DOHH2 (cell line): ENCODE results near the gene RASA3.

Source experiments
- H3F3A ChIP-seq: fragments of 200-600 bp; sonication (generic), shearing (Covaris generic); 2 replicates; pipeline ENCODE4 v1.6.0; 2016; ENCODE audit warnings: antibody characterized with exemption, mild to moderate bottlenecking; ENCODE audit not compliant: control insufficient read depth, insufficient read depth
- H3K27ac ChIP-seq: fragments of 200-600 bp; sonication (generic); 2 replicates; pipeline ENCODE4 v1.5.1; 2014; ENCODE audit warnings: low read depth, mild to moderate bottlenecking, low read length, moderate library complexity
- H3K27me3 ChIP-seq: fragments of 200-600 bp; sonication (generic); 2 replicates; pipeline ENCODE4 v1.6.1; 2014; ENCODE audit warnings: mild to moderate bottlenecking, low read length, mixed read lengths; ENCODE audit not compliant: control insufficient read depth
- H3K36me3 ChIP-seq: fragments of 200-600 bp; sonication (generic); 2 replicates; pipeline ENCODE4 v1.6.1; 2014; ENCODE audit warnings: mild to moderate bottlenecking, low read length, moderate library complexity, mixed read lengths; ENCODE audit not compliant: control insufficient read depth
- H3K4me1 ChIP-seq: fragments of 200-600 bp; sonication (generic); 2 replicates; pipeline ENCODE4 v1.6.1; 2014; ENCODE audit warnings: mild to moderate bottlenecking, low read length, mixed read lengths; ENCODE audit not compliant: control insufficient read depth
- H3K4me2 ChIP-seq: fragments of 200-600 bp; sonication (generic); 2 replicates; pipeline ENCODE4 v1.6.0; 2014; ENCODE audit warnings: mild to moderate bottlenecking, low read length, moderate library complexity
- H3K4me3 ChIP-seq: fragments of 200-600 bp; sonication (generic); 2 replicates; pipeline ENCODE4 v1.5.1; 2014; ENCODE audit warnings: mild to moderate bottlenecking, low read length, mixed read lengths
- H3K79me2 ChIP-seq: fragments of 200-600 bp; sonication (generic); 2 replicates; pipeline ENCODE4 v1.6.1; 2014; ENCODE audit warnings: mild to moderate bottlenecking, low read length, mixed read lengths; ENCODE audit not compliant: control insufficient read depth
- H3K9me2 ChIP-seq: fragments of 200-600 bp; sonication (generic); replicated peaks from 2 replicates; pipeline ENCODE4 v1.6.1; 2014; ENCODE audit warnings: mild to moderate bottlenecking, low read length, mixed read lengths; ENCODE audit not compliant: control insufficient read depth
- H3K9me3 ChIP-seq: fragments of 200-600 bp; sonication (generic); 2 replicates; pipeline ENCODE4 v1.6.1; 2014; ENCODE audit warnings: antibody characterized with exemption, low read length, mixed read lengths; ENCODE audit not compliant: control insufficient read depth, insufficient read depth
- H4K20me1 ChIP-seq: fragments of 200-600 bp; sonication (generic); 2 replicates; pipeline ENCODE4 v1.6.0; 2014; ENCODE audit warnings: low read depth, mild to moderate bottlenecking, antibody characterized with exemption, low read length, moderate library complexity; ENCODE audit not compliant: control insufficient read depth, insufficient read depth
- EZH2phosphoT487 ChIP-seq: fragments of 200-600 bp; sonication (generic); IDR thresholded peaks from 2 replicates; pipeline ENCODE4 v1.6.1; 2017; ENCODE audit warnings: borderline replicate concordance, mild to moderate bottlenecking, antibody characterized with exemption, low read length, moderate library complexity, mixed read lengths
- TF ChIP-seq, protein P1 (sequence below): fragments of 200-600 bp; sonication (generic); IDR thresholded peaks from one replicate; pipeline ENCODE4 v1.5.1; 2014; ENCODE audit warnings: antibody characterized with exemption, mild to moderate bottlenecking, low read depth, low read length; ENCODE audit not compliant: poor library complexity, severe bottlenecking

The RASA3 gene

GRCh38 chr13:114088863-114089262 is 43.6 kb downstream of the RASA3 start:
- no peaks in the 10 kb centered on the region for H3K9me2 ChIP-seq
- H3K4me3 ChIP-seq = no peak overlapping the region
- no peaks in the 10 kb centered on the region for H3K27me3 ChIP-seq
- peaks cover 6% of the 10 kb centered on the region for H3K9me3 ChIP-seq
- no peaks in the 10 kb centered on the region for H3K4me1 ChIP-seq
- no peaks in the 10 kb centered on the region for H3K36me3 ChIP-seq
- H3K79me2 ChIP-seq = no peaks in the 10 kb centered on the region
- no peak overlapping the region for H3K27ac ChIP-seq
- no peaks in the 10 kb centered on the region for H3F3A ChIP-seq
- no peak overlapping the region for H3K4me2 ChIP-seq
- H4K20me1 ChIP-seq = no peaks in the 10 kb centered on the region
- TF ChIP-seq, protein P1, sequence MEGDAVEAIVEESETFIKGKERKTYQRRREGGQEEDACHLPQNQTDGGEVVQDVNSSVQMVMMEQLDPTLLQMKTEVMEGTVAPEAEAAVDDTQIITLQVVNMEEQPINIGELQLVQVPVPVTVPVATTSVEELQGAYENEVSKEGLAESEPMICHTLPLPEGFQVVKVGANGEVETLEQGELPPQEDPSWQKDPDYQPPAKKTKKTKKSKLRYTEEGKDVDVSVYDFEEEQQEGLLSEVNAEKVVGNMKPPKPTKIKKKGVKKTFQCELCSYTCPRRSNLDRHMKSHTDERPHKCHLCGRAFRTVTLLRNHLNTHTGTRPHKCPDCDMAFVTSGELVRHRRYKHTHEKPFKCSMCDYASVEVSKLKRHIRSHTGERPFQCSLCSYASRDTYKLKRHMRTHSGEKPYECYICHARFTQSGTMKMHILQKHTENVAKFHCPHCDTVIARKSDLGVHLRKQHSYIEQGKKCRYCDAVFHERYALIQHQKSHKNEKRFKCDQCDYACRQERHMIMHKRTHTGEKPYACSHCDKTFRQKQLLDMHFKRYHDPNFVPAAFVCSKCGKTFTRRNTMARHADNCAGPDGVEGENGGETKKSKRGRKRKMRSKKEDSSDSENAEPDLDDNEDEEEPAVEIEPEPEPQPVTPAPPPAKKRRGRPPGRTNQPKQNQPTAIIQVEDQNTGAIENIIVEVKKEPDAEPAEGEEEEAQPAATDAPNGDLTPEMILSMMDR = no peak
- no peak for TF ChIP-seq EZH2phosphoT487

GRCh38 chr13:114088234-114088633 is 44.2 kb downstream of the RASA3 start:
- Histone ChIP-seq H3K27me3 (no peaks in the 10 kb centered on the region), H3K27ac (no peak overlapping the region), H3K36me3 (no peaks in the 10 kb centered on the region), H3F3A (no peaks in the 10 kb centered on the region), H3K4me2 (no peak overlapping the region), H3K4me1 (no peaks in the 10 kb centered on the region), H3K4me3 (no peak overlapping the region), H3K9me2 (no peaks in the 10 kb centered on the region), H3K79me2 (no peaks in the 10 kb centered on the region), H4K20me1 (no peaks in the 10 kb centered on the region), H3K9me3 (peaks cover 6% of the 10 kb centered on the region)
- TF ChIP-seq EZH2phosphoT487 = no peak

GRCh38 chr13:114087430-114087829 is 45.0 kb downstream of the RASA3 start:
- Histone ChIP-seq H3K4me3 (no peak overlapping the region), H3K9me3 (peaks cover 6% of the 10 kb centered on the region), H4K20me1 (no peaks in the 10 kb centered on the region), H3K36me3 (no peaks in the 10 kb centered on the region), H3F3A (no peaks in the 10 kb centered on the region), H3K79me2 (no peaks in the 10 kb centered on the region), H3K4me2 (no peak overlapping the region), H3K27ac (no peak overlapping the region), H3K4me1 (no peaks in the 10 kb centered on the region), H3K27me3 (no peaks in the 10 kb centered on the region), H3K9me2 (no peaks in the 10 kb centered on the region)
- no peak for TF ChIP-seq EZH2phosphoT487
- TF ChIP-seq, protein P1 = no peak

- Histone ChIP-seq H3K4me3 (no peak overlapping the region), H3K9me2 (no peaks in the 10 kb centered on the region), H3K79me2 (no peaks in the 10 kb centered on the region), H3K27me3 (no peaks in the 10 kb centered on the region), H3K4me2 (no peak overlapping the region), H3K4me1 (no peaks in the 10 kb centered on the region), H3K36me3 (no peaks in the 10 kb centered on the region), H3K9me3 (no peaks in the 10 kb centered on the region), H3F3A (no peaks in the 10 kb centered on the region), H3K27ac (no peak overlapping the region), H4K20me1 (no peaks in the 10 kb centered on the region)
- no peak for TF ChIP-seq EZH2phosphoT487
- TF ChIP-seq, protein P1 = no peak
Measured at GRCh38 chr13:114082849-114083645, 49.4 kb downstream of the RASA3 start.
